ENCODE measurements around the gene MAP3K2.
A peak's percentile ranks its signal among the peaks of the same experiment; 100 is the strongest.
"Not testable (repeated sequence)": the region's sequence is repeated elsewhere in the genome, so short reads cannot be mapped to it uniquely, and the experiment has no call there.

MAP3K2 gene

DNA sequence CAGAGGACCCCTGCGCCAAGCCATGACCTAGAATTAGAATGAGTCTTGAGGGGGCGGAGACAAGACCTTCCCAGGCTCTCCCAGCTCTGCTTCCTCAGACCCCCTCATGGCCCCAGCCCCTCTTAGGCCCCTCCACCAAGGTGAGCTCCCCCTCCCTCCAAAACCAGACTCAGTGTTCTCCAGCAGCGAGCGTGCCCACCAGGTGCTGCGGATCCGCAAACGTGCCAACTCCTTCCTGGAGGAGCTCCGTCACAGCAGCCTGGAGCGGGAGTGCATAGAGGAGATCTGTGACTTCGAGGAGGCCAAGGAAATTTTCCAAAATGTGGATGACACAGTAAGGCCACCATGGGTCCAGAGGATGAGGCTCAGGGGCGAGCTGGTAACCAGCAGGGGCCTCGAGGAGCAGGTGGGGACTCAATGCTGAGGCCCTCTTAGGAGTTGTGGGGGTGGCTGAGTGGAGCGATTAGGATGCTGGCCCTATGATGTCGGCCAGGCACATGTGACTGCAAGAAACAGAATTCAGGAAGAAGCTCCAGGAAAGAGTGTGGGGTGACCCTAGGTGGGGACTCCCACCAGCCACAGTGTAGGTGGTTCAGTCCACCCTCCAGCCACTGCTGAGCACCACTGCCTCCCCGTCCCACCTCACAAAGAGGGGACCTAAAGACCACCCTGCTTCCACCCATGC, 33.5 kb upstream of the MAP3K2 start:
- no peak for DNase-seq

DNA sequence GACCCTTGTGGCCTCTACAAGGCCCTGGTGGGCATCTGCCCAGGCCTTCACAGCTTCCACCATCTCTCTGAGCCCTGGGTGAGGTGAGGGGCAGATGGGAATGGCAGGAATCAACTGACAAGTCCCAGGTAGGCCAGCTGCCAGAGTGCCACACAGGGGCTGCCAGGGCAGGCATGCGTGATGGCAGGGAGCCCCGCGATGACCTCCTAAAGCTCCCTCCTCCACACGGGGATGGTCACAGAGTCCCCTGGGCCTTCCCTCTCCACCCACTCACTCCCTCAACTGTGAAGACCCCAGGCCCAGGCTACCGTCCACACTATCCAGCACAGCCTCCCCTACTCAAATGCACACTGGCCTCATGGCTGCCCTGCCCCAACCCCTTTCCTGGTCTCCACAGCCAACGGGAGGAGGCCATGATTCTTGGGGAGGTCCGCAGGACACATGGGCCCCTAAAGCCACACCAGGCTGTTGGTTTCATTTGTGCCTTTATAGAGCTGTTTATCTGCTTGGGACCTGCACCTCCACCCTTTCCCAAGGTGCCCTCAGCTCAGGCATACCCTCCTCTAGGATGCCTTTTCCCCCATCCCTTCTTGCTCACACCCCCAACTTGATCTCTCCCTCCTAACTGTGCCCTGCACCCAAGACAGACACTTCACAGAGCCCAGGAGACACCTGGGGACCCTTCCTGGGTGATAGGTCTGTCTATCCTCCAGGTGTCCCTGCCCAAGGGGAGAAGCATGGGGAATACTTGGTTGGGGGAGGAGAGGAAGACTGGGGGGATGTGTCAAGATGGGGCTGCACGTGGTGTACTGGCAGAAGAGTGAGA, 32.5 kb upstream of the MAP3K2 start:
- DNase-seq = no peak

DNA sequence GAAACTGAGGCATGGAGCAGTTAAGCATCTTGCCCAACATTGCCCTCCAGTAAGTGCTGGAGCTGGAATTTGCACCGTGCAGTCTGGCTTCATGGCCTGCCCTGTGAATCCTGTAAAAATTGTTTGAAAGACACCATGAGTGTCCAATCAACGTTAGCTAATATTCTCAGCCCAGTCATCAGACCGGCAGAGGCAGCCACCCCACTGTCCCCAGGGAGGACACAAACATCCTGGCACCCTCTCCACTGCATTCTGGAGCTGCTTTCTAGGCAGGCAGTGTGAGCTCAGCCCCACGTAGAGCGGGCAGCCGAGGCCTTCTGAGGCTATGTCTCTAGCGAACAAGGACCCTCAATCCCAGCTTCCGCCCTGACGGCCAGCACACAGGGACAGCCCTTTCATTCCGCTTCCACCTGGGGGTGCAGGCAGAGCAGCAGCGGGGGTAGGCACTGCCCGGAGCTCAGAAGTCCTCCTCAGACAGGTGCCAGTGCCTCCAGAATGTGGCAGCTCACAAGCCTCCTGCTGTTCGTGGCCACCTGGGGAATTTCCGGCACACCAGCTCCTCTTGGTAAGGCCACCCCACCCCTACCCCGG, 31.8 kb upstream of the MAP3K2 start:
- peak; percentile 20 for DNase-seq

DNA sequence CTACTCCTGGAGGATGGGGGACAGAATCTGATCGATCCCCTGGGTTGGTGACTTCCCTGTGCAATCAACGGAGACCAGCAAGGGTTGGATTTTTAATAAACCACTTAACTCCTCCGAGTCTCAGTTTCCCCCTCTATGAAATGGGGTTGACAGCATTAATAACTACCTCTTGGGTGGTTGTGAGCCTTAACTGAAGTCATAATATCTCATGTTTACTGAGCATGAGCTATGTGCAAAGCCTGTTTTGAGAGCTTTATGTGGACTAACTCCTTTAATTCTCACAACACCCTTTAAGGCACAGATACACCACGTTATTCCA, 31.3 kb upstream of the MAP3K2 start:
- DNase-seq = no peak

DNA sequence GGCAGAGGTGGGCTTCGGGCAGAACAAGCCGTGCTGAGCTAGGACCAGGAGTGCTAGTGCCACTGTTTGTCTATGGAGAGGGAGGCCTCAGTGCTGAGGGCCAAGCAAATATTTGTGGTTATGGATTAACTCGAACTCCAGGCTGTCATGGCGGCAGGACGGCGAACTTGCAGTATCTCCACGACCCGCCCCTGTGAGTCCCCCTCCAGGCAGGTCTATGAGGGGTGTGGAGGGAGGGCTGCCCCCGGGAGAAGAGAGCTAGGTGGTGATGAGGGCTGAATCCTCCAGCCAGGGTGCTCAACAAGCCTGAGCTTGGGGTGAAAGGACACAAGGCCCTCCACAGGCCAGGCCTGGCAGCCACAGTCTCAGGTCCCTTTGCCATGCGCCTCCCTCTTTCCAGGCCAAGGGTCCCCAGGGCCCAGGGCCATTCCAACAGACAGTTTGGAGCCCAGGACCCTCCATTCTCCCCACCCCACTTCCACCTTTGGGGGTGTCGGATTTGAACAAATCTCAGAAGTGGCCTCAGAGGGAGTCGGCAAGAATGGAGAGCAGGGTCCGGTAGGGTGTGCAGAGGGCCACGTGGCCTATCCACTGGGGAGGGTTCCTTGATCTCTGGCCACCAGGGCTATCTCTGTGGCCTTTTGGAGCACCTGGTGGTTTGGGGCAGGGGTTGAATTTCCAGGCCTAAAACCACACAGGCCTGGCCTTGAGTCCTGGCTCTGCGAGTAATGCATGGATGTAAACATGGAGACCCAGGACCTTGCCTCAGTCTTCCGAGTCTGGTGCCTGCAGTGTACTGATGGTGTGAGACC, 30.7 kb upstream of the MAP3K2 start, which contains the start of gene PROC:
PROC (plus strand) TSS at position 128 of the 812 bp plus-strand sequence. CDS start 1,516 bp downstream, outside the sequence.
- DNase-seq = no peak

DNA sequence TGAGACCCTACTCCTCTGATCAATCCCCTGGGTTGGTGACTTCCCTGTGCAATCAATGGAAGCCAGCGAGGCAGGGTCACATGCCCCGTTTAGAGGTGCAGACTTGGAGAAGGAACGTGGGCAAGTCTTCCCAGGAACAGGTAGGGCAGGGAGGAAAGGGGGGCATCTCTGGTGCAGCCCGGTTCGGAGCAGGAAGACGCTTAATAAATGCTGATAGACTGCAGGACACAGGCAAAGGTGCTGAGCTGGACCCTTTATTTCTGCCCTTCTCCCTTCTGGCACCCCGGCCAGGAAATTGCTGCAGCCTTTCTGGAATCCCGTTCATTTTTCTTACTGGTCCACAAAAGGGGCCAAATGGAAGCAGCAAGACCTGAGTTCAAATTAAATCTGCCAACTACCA, 29.6 kb upstream of the MAP3K2 start:
- DNase-seq = no peak

DNA sequence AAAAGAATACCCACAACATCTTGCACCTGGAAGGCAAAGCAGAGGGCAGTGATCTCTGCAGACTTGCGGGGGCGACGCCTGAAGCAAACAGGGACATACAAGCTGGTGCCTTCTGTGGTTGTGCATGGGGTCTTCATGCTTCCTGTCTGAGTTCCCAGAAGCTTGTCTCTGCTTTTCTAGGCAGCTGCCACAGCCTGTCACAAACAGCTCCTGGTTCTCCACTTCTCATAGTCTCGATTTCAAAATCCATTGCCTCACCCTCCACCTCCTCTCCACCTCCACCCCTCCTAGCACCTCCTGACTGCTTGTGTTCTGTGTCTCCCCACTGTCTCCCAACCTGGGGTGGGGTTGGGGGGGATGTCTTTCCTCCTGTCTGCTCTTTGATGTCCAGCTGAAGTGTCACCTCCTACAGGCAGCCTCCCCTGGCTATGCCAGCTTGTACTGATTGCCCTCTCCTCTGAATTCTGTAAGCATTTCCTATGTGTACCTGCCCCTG, 28.8 kb upstream of the MAP3K2 start:
- DNase-seq = no peak

DNA sequence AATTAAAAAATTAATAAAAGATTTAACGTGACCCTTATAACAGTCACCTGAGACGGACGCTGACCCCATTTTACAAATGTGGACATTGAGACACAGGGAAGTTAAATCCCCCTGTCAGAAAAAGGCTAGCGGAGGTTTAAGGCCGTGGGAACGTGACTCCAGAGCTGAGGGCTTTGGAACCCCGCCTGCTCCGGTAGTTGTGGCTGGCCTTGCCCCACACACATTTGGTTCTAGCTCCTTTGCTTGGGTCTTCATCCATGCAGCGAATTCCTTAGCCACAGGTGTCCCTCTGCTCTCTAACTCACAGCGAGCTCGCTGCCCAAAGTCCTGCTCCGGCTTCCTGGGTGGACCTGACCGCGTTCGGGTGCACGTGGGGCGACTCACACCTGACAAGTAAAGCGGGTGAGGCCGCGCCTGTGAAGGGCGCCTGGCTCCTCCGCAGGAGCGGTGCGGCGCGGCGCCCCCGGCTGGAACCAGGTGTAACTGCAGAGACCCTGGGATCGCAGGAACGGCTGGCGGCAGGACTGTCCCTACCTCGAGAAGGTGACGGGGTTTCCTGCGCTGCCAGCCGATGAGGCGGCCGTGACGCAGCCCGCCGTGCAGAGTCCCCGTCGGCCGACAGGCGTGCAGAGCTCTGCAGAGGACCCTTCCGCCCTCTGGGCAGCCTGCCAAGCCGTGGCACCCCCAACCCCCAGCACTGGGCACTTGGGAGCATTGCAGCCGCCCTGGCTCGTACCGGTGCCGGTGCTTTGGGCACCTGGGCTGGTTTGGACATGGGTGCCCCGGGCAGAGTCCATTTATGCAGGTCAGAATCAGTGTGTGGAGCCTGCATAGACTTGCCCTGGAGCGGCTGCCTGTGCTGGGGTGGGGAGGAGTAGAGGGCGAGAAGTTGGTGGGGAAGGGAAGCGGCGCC, 28.1 kb upstream of the MAP3K2 start:
- peak; percentile 68 for DNase-seq

DNA sequence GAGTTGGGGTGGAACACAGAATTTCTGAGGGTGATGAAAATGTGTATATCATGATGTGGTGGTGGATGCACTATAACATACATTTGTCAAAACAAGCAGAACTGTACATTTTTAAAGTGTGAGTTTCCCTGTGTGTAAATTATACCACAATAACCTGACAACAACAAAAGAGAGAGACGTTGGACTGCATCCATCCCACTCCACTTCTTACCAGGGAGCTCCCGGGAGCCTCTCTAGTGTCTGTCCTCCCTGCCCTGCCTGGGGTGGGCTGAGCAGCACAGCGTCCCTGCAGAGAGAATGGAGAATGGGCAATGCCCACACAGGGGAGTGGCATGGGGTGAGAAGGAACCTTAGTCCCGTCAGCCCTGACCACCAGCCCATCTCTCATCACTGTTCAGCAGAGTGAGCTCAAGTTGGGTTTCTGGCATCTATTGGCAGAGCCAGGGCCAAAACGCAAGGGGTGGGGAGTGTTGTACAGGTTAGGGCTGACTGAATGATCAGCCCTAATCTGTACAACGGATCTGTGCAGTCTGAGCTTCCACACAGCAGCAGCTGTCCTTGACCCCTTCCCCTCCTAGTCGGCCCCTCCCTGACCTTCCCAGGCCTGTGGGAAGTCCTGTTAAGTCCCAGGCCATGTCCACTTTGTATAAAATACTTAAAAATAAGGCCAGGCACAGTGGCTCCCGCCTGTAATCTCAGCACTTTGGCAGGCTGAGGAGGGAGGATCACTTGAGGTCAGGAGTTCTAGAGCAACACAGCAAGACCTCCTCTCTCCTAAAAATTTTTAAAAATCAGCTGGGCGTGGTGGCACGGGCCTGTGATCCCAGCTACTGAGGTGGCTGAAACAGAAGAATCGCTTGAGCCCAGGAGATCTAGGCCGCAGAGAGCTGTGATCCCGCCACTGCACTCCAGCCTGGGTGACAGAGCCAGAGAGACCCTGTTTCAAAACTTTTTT, 27.1 kb upstream of the MAP3K2 start:
- DNase-seq = no peak

DNA sequence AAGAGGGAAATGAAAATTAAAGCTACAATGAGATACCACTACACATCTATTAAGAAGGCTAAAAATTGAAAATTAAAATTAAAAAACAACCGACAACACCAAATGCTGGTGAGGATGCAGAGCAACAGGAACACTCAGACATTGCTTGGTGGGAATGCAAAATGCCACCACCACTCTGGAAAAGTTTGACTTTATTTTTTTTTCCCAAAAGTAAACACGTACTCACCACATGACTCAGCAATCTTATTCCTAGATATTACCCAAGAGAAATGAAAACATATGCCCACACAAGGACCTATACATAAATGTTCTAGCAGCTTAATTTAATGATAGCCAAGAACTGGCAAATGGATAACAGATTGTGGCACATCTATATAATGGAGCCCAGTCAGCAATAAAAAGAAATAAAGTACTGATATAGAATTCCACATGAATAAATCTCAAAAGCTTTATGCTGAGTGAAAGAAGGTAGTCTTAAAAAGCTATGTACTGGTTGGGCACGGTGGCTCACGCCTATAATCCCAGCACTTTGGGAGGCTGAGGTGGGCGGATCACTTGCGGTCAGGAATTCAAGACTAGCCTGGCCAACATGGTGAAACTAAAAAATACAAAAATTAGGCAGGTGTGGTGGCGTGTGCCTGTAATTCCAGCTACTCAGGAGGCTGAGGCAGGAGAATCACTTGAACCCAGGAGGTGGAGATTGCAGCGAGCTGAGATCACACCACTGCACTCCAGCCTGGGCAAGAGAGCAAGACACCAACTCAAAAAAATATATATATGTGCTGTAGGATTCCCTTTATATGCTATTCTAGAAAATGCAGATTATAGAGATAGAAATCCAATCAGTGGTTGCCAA, 26.2 kb upstream of the MAP3K2 start:
- no peak for DNase-seq

DNA sequence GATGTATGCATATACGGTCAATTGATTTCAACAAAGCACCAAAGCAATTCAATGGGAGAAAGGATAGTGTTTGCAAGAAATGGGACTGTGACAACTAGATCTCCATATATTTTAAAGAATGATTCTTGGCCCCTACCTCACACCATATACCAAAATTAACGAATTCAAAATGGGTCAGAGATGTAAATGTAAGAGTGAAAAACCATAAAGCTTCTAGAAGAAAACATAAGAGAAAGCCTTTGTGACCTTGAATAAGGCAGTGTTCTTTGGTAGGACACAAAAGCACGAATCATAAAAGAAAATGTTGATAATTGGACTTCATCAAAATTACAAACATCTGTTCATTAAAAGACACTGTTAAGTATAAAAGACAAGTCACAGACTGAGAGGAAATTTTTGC, 25.4 kb upstream of the MAP3K2 start:
- DNase-seq = no peak

DNA sequence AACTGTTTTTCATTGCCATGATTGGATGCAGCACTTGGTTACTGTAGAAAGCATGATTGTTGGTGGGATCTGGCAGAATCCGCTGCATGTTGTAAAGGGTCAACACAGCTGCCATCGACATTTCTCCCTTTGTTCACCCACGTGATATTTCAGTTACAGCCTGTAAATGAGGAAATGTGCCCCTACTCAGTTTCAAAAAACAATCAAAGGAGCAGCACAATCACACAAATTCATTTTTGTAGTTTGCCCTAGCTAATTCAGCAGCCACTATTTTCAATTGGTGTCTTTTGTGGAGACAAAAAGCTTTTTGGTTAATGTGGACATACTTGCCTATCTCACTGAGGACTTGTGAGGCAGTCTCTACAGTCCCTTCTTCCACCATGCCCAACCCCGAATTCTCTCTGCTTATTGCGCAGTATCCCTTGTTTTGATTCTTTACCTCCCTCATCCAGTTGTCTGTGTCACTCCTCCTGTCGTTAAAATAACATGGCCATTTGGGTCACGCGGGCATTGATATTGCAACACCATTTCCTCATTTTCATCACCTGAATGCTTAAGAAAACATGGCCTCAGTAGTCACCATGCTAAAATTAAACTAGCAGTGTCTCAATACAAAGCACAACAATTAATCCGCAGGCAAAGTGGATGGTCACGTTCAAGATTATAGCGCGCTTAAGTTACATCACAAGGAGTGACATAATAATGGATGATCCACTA, 24.0 kb upstream of the MAP3K2 start:
- DNase-seq = no peak

DNA sequence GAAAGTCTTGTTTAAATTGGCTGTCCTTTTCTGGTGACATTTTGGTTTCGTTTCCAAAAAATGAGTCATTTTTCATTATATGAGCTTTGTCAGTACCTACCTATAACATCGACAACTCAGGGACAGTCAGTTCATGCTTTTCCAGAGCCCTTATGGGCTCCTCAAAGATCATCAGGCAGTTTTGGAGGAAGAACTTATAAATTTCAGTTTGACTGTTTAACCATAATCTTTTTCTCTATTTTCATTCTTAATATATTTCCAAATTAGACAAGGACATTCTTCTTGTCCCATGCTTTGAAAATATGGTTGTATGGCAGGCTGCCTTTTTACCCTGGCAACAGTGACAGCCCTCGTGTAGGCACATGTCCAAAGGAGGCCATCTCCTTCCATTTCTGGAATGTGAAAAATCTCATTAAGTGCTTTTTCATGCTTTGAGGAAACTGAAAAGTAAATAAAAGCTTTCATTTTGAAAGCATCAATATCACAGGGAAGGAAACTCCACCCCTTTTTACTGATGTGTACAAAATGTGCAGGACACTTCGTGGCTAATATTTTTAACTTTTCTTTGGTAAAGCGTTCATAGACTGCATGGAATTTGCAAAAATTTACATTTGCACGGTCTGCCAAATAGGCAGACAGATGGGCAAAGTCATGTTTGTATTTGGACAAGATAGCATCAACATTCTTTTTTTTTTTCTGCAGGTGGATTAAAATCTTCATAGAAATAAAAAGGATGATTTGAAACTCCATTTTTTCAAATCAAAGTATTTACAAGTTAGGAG, 23.3 kb upstream of the MAP3K2 start:
- no peak for DNase-seq

DNA sequence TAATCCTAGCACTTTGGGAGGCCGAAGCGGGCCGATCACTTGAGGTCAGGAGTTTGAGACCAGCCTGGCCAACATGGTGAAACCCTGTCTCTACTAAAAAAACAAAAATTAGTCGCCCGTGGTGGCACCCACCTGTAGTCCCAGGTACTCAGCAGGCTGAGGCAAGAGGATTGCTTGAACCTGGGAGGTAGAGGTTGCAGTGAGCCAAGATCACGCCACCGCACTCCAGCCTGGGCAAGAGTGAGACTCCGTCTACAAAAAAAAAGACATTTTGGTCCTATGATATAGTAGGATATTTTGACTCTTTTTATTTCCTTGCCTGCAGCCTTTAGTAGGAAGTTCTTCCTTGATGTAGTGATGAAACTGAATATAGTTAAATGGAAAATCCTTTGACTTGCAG, 21.9 kb upstream of the MAP3K2 start:
- DNase-seq = not testable (repeated sequence)

DNA sequence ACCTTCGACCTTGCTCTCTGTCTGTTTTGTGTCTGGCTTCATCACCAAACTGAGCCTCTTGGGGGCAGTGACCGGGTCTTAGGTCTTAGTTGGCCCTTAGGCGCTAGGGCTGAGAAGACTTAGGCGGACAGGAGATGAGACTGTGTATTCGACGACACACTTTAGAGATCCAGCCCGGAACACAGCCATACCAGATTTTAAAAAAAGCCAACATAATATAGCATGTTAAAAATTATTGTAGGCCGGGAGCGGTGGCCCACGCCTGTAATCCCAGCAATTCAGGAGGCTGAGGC, 21.0 kb upstream of the MAP3K2 start:
- DNase-seq = no peak

DNA sequence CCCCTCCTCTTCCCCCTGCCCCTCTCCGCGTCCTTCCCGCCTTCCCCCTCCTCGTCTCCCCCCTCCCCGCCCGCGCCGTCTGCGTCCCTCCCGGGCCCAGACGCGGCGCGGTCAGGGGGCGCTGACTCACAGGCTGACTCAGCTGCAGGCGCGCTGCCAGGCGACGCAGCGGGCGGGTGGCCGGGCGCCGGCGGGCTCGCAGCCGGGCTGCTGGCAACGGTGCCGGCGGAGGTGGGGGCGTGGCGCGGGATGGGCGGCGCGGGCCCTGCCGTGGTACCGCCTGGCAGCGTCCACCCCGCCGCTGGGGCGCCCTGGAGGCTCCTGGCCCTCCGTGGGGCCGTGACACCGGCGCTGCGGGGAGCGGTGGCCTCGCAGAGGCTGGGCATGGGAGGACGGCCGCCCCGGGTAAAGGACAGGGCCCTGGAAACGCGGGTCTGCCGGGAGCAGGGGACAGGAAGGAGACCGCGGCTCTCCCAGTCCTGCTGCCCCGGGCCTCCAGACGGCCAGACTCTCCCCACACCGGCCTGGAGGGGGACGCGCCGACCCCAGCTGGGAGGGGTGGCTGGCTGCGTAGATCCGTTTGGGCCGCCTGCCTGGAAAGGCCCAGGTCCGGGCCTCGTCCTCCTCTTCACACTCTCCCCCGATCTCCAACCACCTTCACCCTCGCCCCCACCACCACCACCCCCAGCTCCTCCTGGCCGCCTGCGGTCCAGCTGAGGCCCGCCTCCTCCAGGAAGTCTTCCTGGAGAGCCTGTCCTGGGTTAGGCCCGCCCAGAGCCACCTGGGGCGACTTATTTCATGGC, 20.4 kb upstream of the MAP3K2 start:
- peak; percentile 88 for DNase-seq

DNA sequence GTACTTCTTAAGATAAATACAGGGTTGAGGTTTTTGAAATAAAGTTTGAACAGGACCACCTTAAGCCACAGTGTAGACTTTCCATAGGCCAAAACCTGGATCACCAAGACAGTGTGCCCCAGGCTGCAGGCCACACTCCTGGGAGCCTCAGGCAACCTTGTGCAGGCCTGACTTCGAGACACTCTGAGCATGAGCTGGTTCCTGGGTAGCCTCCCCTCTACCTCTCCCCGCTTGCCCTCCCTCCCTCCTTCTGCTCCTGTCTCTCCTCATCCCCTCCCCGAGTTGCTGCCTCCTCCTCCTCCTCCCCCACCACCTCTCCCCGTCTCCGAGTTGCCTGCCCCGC, 19.9 kb upstream of the MAP3K2 start:
- DNase-seq = no peak

DNA sequence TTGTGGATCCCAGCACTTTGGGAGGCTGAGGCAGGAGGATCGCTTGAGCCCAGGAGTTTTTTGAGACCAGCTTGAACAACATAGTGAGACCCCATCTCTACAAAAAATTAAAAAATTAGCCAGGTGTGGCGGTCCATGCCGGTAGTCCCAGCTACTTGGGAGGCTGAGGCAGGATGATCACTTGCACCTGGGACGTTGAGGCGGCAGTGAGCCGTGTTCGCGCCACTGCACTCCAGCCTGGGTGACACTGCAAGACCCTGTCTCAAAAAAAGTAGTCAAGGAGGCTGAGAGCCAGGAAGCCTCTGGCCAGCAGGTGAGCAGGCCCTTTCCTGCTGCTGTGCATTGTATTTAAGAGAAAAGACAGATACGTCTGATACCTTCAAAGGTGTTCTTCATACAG, 19.3 kb upstream of the MAP3K2 start:
- DNase-seq = no peak

All from NCI-H1436 (cell line).